22Rv1 (cell line): ENCODE measurements around the gene SV2C.

Experiments used
- CTCF ChIP-seq: fragments of 450-650 bp; IDR thresholded peaks from 2 replicates; pipeline ENCODE4 v1.5.1; 2017; ENCODE audit warnings: mild to moderate bottlenecking
- ZFX ChIP-seq: fragments of 450-650 bp; IDR thresholded peaks from 2 replicates; pipeline ENCODE4 v1.6.1; 2017; ENCODE audit warnings: antibody characterized with exemption, borderline replicate concordance

DNA sequence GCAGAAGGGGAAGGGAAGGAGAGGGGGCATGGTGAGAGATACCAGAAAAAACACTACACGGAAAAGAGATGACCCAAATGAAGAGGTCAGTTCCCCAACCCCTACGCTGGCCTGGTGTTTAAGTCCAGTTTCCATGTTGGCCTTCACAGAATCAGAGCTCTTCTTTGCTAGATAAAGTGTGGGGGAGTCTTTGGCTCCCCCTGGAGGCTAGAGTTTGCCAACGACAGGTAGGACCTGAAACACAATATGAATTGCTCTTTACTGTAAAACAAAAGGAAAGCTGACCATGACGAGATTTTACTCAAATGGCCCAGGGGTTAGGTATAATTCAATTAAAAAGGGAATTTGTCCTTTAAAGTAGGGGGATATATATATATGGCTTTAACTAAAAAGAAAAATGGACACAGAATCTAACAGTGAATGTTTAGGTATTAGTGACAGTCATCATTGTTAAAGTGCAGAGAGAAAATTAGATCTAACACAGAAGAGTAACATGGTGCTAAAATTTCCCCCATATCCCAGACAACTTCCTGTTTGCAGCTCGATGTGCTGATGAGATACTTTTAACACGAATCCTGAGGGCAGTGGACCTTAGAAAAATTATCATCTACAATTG lies 92.0 kb downstream of the SV2C start:
- TF ChIP-seq CTCF (peak; percentile 93), ZFX (no peak)
